PC-3 (cell line): ENCODE data around the gene PKNOX2. TPM values are rescaled to one million over a fixed set of nuclear protein-coding genes. Genes with fewer than 3 reads are reported as not detected.

Experiments used
- ATAC-seq: fragments of 200-7000 bp; cut with Tn5 transposase; 2 replicates; pipeline ENCODE4 v1.9.1; 2020; ENCODE audit warnings: mild to moderate bottlenecking, moderate library complexity
- BruUV-seq: library from RNA; stranded (reverse); fragments of 400-500 nt; replicated peaks from 2 replicates; lab custom pipeline; 2021; lab: Mats Ljungman, UMichigan
- CTCF ChIA-PET: fragments of 300-600 bp; sonication (Branson Sonifier 250); formaldehyde crosslinking; loops from one replicate; lab custom pipeline; 2022; ENCODE audit warnings: antibody characterized with exemption; lab: Charles Lee
- POLR2A ChIA-PET: fragments of 300-600 bp; sonication (Branson Sonifier 250); formaldehyde crosslinking; loops from one replicate; lab custom pipeline; 2022; ENCODE audit warnings: antibody characterized with exemption; ENCODE audit not compliant: unreplicated experiment; lab: Charles Lee
- DNase-seq: peaks from one replicate; pipeline ENCODE4 v3.0.0-alpha.2; 2015
- H2AFZ ChIP-seq: fragments of 300-600 bp; sonication (generic); 2 replicates; pipeline ENCODE4 v1.6.0; 2016; ENCODE audit warnings: antibody characterized with exemption, low read length
- H3F3A ChIP-seq: fragments of 300-600 bp; sonication (generic); one replicate; pipeline ENCODE4 v1.6.0; 2017; ENCODE audit warnings: antibody characterized with exemption, low read length, control low read depth, mild to moderate bottlenecking; ENCODE audit not compliant: unreplicated experiment
- H3K27ac ChIP-seq: fragments of 300-600 bp; sonication (generic); 2 replicates; pipeline ENCODE4 v1.5.1; 2016; ENCODE audit warnings: mild to moderate bottlenecking, low read length
- H3K27me3 ChIP-seq: fragments of 300-600 bp; sonication (generic); 2 replicates; pipeline ENCODE4 v1.6.1; 2016; ENCODE audit warnings: low read length, mixed read lengths
- H3K36me3 ChIP-seq: fragments of 300-600 bp; sonication (generic); 2 replicates; pipeline ENCODE4 v1.6.1; 2016; ENCODE audit warnings: low read depth, mixed run types, low read length, mixed read lengths
- H3K4me1 ChIP-seq: fragments of 300-600 bp; sonication (generic); 2 replicates; pipeline ENCODE4 v1.5.1; 2016; ENCODE audit warnings: low read length; ENCODE audit not compliant: insufficient read depth
- H3K4me2 ChIP-seq: fragments of 300-600 bp; sonication (generic); 2 replicates; pipeline ENCODE4 v1.6.0; 2016; ENCODE audit warnings: low read length
- H3K4me3 ChIP-seq: fragments of 300-600 bp; sonication (generic); 2 replicates; pipeline ENCODE4 v1.5.1; 2016; ENCODE audit warnings: mild to moderate bottlenecking, low read length, mixed read lengths
- H3K79me2 ChIP-seq: fragments of 300-600 bp; sonication (generic); 2 replicates; pipeline ENCODE4 v1.6.1; 2017; ENCODE audit warnings: low read length, mixed read lengths
- H3K9ac ChIP-seq: fragments of 300-600 bp; sonication (generic); 2 replicates; pipeline ENCODE4 v1.6.0; 2016; ENCODE audit warnings: mild to moderate bottlenecking, low read length
- H3K9me2 ChIP-seq: fragments of 300-600 bp; sonication (generic); replicated peaks from 2 replicates; pipeline ENCODE4 v1.6.1; 2016; ENCODE audit warnings: mixed run types, low read length, mixed read lengths
- H3K9me3 ChIP-seq: fragments of 300-600 bp; sonication (generic); 2 replicates; pipeline ENCODE4 v1.6.1; 2016; ENCODE audit warnings: low read length, mixed read lengths
- H4K20me1 ChIP-seq: fragments of 300-600 bp; sonication (generic); 2 replicates; pipeline ENCODE4 v1.6.1; 2016; ENCODE audit warnings: low read length, mixed read lengths
- CTCF ChIP-seq: fragments of 300-600 bp; sonication (generic); conservative IDR thresholded peaks from 2 replicates; pipeline ENCODE4 v1.5.1; 2017; ENCODE audit warnings: antibody characterized with exemption, low read depth, mild to moderate bottlenecking, low read length
- EZH2 ChIP-seq: fragments of 300-600 bp; sonication (generic); IDR thresholded peaks from one replicate; pipeline ENCODE4 v1.6.1; 2017; ENCODE audit warnings: antibody characterized with exemption, mild to moderate bottlenecking, low read length; ENCODE audit not compliant: unreplicated experiment
- EZH2phosphoT487 ChIP-seq: fragments of 300-600 bp; sonication (generic); IDR thresholded peaks from 2 replicates; pipeline ENCODE4 v1.6.1; 2018; ENCODE audit warnings: mild to moderate bottlenecking, antibody characterized with exemption, low read length, borderline replicate concordance
- intact Hi-C: fragments of 100-400 bp; cut with micrococcal nuclease; formaldehyde crosslinking; loops from 2 replicates; pipeline ENCODE4 v1.9.0; 2023
- total RNA-seq: library from RNA; depleted of rRNA; stranded (reverse); fragments of >200 nt; gene quantifications from 2 replicates; pipeline ENCODE4 v1.2.3, GENCODE V29; 2014

PKNOX2 gene
- total RNA-seq, 1 experiment from 2014 or later, result not detected

- Histone ChIP-seq H3F3A (no peaks in the 10 kb centered on the region), H3K79me2 (no peaks in the 10 kb centered on the region), H3K4me2 (no peak overlapping the region), H3K9me2 (no peaks in the 10 kb centered on the region), H3K9me3 (no peaks in the 10 kb centered on the region), H2AFZ (no peak overlapping the region), H3K27ac (no peak overlapping the region), H3K36me3 (no peaks in the 10 kb centered on the region), H3K27me3 (peaks cover 98% of the 10 kb centered on the region), H4K20me1 (no peaks in the 10 kb centered on the region), H3K4me3 (no peak overlapping the region), H3K9ac (no peak overlapping the region), H3K4me1 (no peaks in the 10 kb centered on the region)
- ChIA-PET POLR2A (no interaction called here), CTCF (no interaction called here)
- BruUV-seq, result no TSS peak
- DNase-seq, result no peak
- intact Hi-C loops, result no loop called here
- TF ChIP-seq EZH2phosphoT487 (no peak), CTCF (no peak), EZH2 (no peak)
- ATAC-seq, result no peak
Observed at GRCh38 chr11:125328225-125328580, 163.7 kb downstream of the PKNOX2 start.

GRCh38 chr11:125329786-125330185 lies 165.2 kb downstream of the PKNOX2 start:
- Histone ChIP-seq H3K9me2 (no peaks in the 10 kb centered on the region), H3K36me3 (no peaks in the 10 kb centered on the region), H3K4me1 (no peaks in the 10 kb centered on the region), H3K4me3 (no peak overlapping the region), H3K9ac (no peak overlapping the region), H3K27ac (no peak overlapping the region), H3K27me3 (peaks cover 94% of the 10 kb centered on the region), H3K79me2 (no peaks in the 10 kb centered on the region), H4K20me1 (no peaks in the 10 kb centered on the region), H3K4me2 (no peak overlapping the region), H3K9me3 (no peaks in the 10 kb centered on the region), H3F3A (no peaks in the 10 kb centered on the region), H2AFZ (no peak overlapping the region)
- no peak for DNase-seq
- ATAC-seq, result no peak
- BruUV-seq, result no TSS peak
- TF ChIP-seq EZH2phosphoT487 (no peak), CTCF (no peak), EZH2 (no peak)
- POLR2A ChIA-PET, result no interaction called here
- intact Hi-C loops, result no loop called here
- CTCF ChIA-PET, result no interaction called here

GRCh38 chr11:125330462-125331325 lies 166.1 kb downstream of the PKNOX2 start:
- Histone ChIP-seq H3K4me2 (no peak overlapping the region), H3K9ac (no peak overlapping the region), H2AFZ (no peak overlapping the region), H3K79me2 (no peaks in the 10 kb centered on the region), H3F3A (no peaks in the 10 kb centered on the region), H3K9me3 (no peaks in the 10 kb centered on the region), H4K20me1 (no peaks in the 10 kb centered on the region), H3K4me1 (no peaks in the 10 kb centered on the region), H3K9me2 (no peaks in the 10 kb centered on the region), H3K36me3 (no peaks in the 10 kb centered on the region), H3K4me3 (no peak overlapping the region), H3K27me3 (peaks cover 94% of the 10 kb centered on the region), H3K27ac (no peak overlapping the region)
- ATAC-seq, result no peak
- CTCF ChIA-PET, result no interaction called here
- no TSS peak for BruUV-seq
- POLR2A ChIA-PET, result interaction anchor here (0.5 kb wide), 1 partner anchor 84 kb away, joined by 6 read pairs; no protein-coding TSS in a partner anchor
- DNase-seq, result no peak
- no peak for TF ChIP-seq CTCF
- TF ChIP-seq EZH2, result no peak
- no peak for TF ChIP-seq EZH2phosphoT487
- intact Hi-C loops, result no loop called here
